ENCODE results near the gene KHDC1.
"Not testable (repeated sequence)": the region's sequence is repeated elsewhere in the genome, so short reads cannot be mapped to it uniquely, and the experiment has no call there.

The KHDC1 gene, protein sequence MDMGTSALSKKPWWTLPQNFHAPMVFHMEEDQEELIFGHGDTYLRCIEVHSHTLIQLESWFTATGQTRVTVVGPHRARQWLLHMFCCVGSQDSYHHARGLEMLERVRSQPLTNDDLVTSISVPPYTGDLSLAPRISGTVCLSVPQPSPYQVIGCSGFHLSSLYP

DNA sequence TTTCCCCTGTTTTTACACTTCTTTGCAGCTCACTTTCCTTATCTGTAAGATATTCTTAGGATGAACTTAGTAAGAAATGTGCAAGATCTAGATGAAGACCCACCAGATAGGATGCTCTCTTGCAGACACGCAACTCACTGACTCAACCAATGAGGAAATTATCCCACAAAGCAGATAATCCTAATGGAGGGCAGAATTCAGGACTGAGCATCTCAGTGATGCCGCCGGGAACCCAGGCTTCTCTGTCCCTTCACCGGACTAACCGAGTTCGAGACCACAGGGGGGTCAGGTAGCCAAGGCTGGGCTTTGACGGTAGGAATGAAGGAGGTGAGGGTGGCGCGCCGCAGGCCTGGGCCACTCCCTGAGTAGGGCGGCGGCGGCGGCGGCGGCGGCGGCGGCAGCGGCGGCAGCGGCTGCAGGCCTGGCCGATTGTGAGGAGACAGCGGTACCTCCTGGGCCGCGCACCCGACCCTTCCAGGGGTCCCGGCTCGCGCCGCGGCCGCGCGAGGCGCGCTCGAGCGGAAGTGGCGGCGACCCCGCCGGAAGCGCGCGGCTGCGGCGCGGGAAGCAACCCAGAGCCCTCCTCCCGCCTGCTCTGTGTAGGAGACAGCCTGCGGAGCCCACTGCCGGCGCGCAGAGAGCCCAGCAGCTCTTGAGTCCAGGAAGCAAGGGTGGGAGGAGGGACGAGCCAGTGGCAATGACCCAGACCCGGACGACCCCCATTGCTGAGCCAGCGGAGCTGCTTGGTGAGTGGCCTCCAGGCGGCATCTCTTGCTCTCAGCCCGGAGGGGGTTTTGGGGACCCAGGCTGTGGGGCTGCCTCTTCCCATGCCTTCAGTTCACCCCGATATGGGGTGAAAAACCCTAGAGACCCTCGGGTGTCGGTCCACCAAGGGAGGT lies at the start of gene KHDC1:
Gene KHDC1, minus strand, starts transcription at position 526 of the 899 bp plus-strand sequence. CDS start 20,679 bp downstream, outside the sequence.
- Histone ChIP-seq H3K4me3 (ENCODE audit: low read depth, low read length) (peak within 1 kb of the TSS; percentile 76), H3K27me3 (ENCODE audit: control insufficient read depth, insufficient read depth, low read length) (no peaks in the 10 kb centered on the region), H3K9ac (ENCODE audit: low read depth, low read length) (peak within 1 kb of the TSS; percentile 81), H3K36me3 (ENCODE audit: control insufficient read depth, insufficient read depth, low read length) (no peaks in the 10 kb centered on the region), H3K9me3 (ENCODE audit: control insufficient read depth, insufficient read depth, low read length) (no peaks in the 10 kb centered on the region), H3K4me1 (ENCODE audit: control insufficient read depth, insufficient read depth, low read length) (peaks cover 8% of the 10 kb centered on the region)

DNA sequence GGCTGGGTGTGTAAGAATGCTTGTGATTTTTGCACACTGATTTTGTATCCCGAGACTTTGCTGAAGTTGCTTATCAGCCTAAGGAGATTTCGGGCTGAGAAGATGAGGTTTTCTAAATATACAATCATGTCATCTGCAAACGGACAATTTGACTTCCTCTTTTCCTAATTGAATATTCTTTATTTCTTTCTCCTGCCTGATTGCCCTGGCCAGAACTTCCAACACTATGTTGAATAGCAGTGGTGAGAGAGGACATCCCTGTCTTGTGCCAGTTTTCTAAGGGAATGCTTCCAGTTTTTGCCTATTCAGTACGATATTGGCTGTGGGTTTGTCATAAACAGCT lies 47.5 kb upstream of the KHDC1 start:
- H3K9ac ChIP-seq (ENCODE audit: low read depth, low read length); H3K36me3 ChIP-seq (ENCODE audit: control insufficient read depth, insufficient read depth, low read length); H3K4me1 ChIP-seq (ENCODE audit: control insufficient read depth, insufficient read depth, low read length); H3K9me3 ChIP-seq (ENCODE audit: control insufficient read depth, insufficient read depth, low read length); H3K27me3 ChIP-seq (ENCODE audit: control insufficient read depth, insufficient read depth, low read length): not testable (repeated sequence)
- peak overlapping the region; percentile 96 for H3K4me3 ChIP-seq (ENCODE audit: low read depth, low read length)

DNA sequence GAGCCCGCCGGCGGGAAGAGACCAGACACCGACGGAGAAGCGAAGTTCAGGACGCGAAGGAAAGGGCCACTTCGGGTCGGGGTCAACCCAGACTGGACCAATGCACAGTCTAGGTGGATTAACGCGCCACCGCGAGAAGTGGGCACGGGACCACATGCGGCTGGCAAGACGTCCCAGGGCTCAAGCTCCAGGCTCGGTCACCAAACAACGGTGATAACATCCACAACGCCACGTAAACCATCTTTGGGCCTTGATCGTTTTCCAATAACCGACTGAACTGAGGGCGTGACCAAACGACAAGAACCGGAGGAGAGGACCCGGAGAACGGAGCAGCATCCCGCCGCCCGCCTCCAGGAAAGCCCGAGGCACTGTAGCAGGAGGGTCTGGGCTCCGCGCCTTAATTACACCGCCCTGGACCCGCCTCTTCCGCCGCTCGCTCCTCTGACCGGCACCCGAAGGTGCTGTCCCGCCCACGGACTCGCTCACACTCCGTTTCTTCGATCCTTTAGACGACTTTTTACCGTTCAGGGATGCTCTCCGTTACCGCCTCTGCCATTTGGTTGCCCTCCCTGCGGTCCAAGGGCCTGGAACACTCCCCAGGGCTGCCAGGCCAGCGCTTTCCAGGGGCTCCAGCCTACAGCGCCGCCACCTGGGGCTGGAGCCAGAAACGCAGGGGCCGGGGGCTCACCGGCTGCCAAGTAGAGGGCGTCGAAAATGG lies 46.9 kb upstream of the KHDC1 start:
- Histone ChIP-seq H3K27me3 (ENCODE audit: control insufficient read depth, insufficient read depth, low read length) (no peaks in the 10 kb centered on the region), H3K4me1 (ENCODE audit: control insufficient read depth, insufficient read depth, low read length) (no peaks in the 10 kb centered on the region), H3K4me3 (ENCODE audit: low read depth, low read length) (peak overlapping the region; percentile 96), H3K36me3 (ENCODE audit: control insufficient read depth, insufficient read depth, low read length) (no peaks in the 10 kb centered on the region), H3K9me3 (ENCODE audit: control insufficient read depth, insufficient read depth, low read length) (no peaks in the 10 kb centered on the region), H3K9ac (ENCODE audit: low read depth, low read length) (peak overlapping the region; percentile 70)

DNA sequence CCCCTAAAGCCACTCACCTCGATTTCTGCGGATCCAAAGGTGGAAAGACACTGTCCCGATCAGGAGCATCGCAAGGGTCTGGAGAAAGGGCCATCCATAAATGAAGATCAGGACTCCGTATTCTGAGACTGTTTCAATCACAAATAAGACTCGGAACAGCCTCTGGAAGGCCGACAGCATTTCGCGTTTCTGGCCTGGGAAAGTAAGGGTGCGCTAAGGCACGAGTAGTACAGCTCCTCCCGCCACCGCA lies 46.5 kb upstream of the KHDC1 start:
- H3K27me3 ChIP-seq (ENCODE audit: control insufficient read depth, insufficient read depth, low read length) = no peaks in the 10 kb centered on the region
- H3K4me3 ChIP-seq (ENCODE audit: low read depth, low read length) = peak overlapping the region; percentile 96
- peak overlapping the region; percentile 38 for H3K9ac ChIP-seq (ENCODE audit: low read depth, low read length)
- no peaks in the 10 kb centered on the region for H3K9me3 ChIP-seq (ENCODE audit: control insufficient read depth, insufficient read depth, low read length)
- H3K4me1 ChIP-seq (ENCODE audit: control insufficient read depth, insufficient read depth, low read length) = no peaks in the 10 kb centered on the region
- no peaks in the 10 kb centered on the region for H3K36me3 ChIP-seq (ENCODE audit: control insufficient read depth, insufficient read depth, low read length)

DNA sequence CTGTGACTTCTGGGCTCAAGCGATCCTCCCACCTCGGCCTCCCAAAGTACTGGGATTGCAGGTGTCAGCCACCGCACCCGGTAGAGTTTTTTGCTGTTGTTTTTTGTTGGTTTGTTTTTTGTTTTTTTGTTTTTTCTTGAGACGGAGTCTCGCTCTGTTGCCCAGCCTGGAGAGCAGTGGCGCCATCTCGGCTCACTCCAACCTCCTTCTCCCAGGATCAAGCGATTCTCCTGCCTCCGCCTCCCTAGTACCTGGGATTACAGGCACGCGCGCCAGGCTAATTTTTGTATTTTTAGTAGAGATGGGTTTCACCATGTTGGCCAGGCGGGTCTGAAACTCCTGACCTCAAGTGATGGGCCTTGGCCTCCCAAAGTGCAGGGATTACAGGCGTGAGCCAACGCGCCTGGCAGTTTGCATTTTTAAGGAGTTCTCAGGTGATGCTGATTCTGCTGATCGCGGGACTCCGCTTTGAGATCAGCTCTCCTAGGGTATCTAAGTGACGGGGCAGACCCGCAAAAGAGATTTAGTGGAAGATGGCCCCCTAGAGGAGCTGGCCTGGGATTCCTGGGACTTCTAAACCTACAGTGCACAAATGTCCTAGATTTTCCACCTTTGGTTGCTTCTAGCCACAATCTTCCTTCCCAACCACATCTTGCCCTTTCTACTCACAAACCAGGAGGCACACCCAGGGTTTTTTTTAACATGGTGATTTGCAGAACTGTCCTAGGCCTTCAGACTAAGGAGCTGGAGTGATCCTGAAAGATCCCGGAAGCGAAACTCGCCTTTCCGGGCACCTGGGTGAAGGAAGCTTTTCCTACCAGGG lies 45.9 kb upstream of the KHDC1 start:
- peak overlapping the region; percentile 38 for H3K9ac ChIP-seq (ENCODE audit: low read depth, low read length)
- no peaks in the 10 kb centered on the region for H3K4me1 ChIP-seq (ENCODE audit: control insufficient read depth, insufficient read depth, low read length)
- no peaks in the 10 kb centered on the region for H3K27me3 ChIP-seq (ENCODE audit: control insufficient read depth, insufficient read depth, low read length)
- peak overlapping the region; percentile 96 for H3K4me3 ChIP-seq (ENCODE audit: low read depth, low read length)
- no peaks in the 10 kb centered on the region for H3K36me3 ChIP-seq (ENCODE audit: control insufficient read depth, insufficient read depth, low read length)
- H3K9me3 ChIP-seq (ENCODE audit: control insufficient read depth, insufficient read depth, low read length) = no peaks in the 10 kb centered on the region

DNA sequence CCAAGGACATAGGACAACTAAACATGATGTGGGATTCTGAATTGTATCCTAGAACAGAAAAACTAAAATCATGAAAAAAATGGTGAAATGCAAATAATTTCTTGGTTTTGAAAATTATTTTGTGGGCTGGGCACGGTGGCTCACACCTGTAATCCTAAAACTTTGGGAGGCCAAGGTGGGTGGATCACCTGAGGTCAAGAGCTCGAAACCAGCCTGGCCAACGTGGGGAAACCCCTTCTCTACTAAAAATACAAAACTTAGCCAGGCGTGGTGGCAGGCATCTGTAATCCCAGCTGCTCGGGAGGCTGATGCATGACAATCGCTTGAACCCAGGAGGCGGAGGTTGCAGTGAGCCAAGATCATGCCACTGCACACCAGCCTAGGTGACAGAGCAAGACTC lies 40.8 kb upstream of the KHDC1 start:
- H3K4me1 ChIP-seq (ENCODE audit: control insufficient read depth, insufficient read depth, low read length); H3K9me3 ChIP-seq (ENCODE audit: control insufficient read depth, insufficient read depth, low read length); H3K27me3 ChIP-seq (ENCODE audit: control insufficient read depth, insufficient read depth, low read length); H3K4me3 ChIP-seq (ENCODE audit: low read depth, low read length); H3K9ac ChIP-seq (ENCODE audit: low read depth, low read length); H3K36me3 ChIP-seq (ENCODE audit: control insufficient read depth, insufficient read depth, low read length): not testable (repeated sequence)

DNA sequence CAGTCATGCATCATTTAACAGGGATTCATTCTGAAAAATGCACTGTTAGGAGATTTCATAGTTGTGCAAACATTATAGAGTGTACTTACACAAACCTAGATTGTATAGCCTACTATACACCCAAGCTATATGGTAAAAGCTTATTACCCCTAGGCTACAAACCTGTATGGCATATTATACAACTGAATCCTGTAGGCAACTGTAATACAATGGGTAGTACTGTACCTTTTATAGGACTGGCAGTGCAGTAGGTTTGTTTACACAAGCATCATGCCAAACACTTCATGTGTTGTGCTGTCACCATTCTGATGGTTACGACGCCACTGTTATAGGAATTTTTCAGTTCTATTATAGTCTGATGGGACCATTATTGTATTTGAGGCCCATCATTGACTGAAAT lies 39.3 kb upstream of the KHDC1 start:
- H3K4me3 ChIP-seq (ENCODE audit: low read depth, low read length) = no peak overlapping the region
- no peaks in the 10 kb centered on the region for H3K27me3 ChIP-seq (ENCODE audit: control insufficient read depth, insufficient read depth, low read length)
- no peaks in the 10 kb centered on the region for H3K4me1 ChIP-seq (ENCODE audit: control insufficient read depth, insufficient read depth, low read length)
- H3K9me3 ChIP-seq (ENCODE audit: control insufficient read depth, insufficient read depth, low read length) = no peaks in the 10 kb centered on the region
- H3K9ac ChIP-seq (ENCODE audit: low read depth, low read length) = no peak overlapping the region
- H3K36me3 ChIP-seq (ENCODE audit: control insufficient read depth, insufficient read depth, low read length) = peaks cover under 1% of the 10 kb centered on the region

DNA sequence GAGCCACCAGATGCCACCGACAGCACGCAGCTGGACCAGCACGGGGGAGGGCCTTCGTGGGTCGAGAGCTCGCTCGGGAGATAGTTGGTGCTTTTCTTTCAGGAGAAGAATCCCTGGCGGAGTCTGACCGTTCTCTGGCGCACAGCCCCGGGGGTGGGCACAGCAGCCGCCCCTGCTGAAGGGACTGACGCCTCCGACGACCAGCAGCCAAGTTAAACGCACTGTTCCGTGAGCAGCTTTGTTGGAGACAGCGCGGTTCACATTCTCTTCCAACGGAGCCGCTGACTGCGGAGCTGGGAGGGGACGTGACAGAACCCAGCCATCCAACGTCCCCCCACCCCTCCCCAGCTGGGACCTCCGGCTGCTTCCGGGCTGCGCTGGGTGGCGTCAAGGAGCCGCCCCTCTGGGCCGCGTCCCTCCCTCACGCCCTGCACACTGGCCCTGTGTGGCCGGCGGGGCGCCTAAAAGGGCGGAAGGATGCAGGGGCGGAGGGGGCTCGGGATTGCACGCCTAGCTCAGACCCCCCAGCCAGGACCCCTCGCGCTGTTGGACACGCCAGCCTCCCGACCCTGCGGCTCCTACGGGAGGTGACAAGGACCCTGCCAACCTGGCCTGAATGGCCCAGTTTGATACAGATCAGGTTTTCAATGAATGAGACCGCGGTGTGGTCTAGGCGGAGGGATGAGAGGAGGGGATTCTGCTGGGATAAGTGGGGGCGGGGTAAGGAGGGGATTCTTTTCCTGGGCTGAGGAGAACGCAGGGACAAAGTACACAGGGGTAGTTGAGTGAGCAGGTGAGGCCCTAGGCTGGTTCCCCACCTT lies 36.4 kb upstream of the KHDC1 start:
- Histone ChIP-seq H3K9ac (ENCODE audit: low read depth, low read length) (no peak overlapping the region), H3K4me3 (ENCODE audit: low read depth, low read length) (no peak overlapping the region), H3K27me3 (ENCODE audit: control insufficient read depth, insufficient read depth, low read length) (no peaks in the 10 kb centered on the region), H3K36me3 (ENCODE audit: control insufficient read depth, insufficient read depth, low read length) (peaks cover 2% of the 10 kb centered on the region), H3K9me3 (ENCODE audit: control insufficient read depth, insufficient read depth, low read length) (no peaks in the 10 kb centered on the region), H3K4me1 (ENCODE audit: control insufficient read depth, insufficient read depth, low read length) (no peaks in the 10 kb centered on the region)

DNA sequence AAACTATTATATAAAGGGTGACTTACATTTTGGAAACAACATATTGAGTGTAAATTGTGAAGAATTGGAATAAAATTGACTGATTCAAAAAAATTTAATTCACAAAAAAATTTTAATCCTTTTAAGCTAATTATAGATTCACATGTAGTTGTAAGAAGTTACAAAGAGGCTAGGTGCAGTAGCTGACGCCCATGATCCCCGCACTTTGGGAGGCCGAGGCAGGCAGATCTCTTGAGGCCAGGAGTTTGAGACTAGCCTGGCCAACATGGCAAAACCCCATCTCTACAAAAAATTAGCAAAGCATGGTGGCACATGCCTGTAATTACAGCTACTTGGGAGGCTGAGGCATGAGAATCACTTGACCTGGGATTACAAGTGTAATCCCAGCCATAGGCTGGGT lies 30.3 kb upstream of the KHDC1 start:
- H3K27me3 ChIP-seq (ENCODE audit: control insufficient read depth, insufficient read depth, low read length) = no peaks in the 10 kb centered on the region
- no peak overlapping the region for H3K9ac ChIP-seq (ENCODE audit: low read depth, low read length)
- no peaks in the 10 kb centered on the region for H3K4me1 ChIP-seq (ENCODE audit: control insufficient read depth, insufficient read depth, low read length)
- no peak overlapping the region for H3K4me3 ChIP-seq (ENCODE audit: low read depth, low read length)
- no peaks in the 10 kb centered on the region for H3K9me3 ChIP-seq (ENCODE audit: control insufficient read depth, insufficient read depth, low read length)
- peaks cover 6% of the 10 kb centered on the region for H3K36me3 ChIP-seq (ENCODE audit: control insufficient read depth, insufficient read depth, low read length)

DNA sequence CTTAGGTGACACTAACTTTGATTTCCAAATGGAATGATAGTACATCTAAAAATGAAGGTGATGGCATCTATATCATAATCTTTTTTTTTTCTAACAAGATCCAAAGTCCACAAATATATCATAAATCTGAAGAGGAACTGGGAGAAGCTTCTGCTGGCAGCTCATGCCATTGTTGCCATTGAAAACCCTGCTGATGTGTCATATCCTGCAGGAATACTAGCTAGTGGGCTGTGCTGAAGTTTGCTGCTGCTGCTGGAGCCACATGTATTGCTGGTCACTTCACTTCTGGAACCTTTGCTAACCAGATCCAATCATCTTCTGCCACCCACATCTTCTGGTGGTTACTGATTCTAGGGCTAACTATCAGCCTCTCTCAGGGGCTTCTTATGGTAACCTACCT lies 27.4 kb upstream of the KHDC1 start:
- H3K4me1 ChIP-seq (ENCODE audit: control insufficient read depth, insufficient read depth, low read length) = no peaks in the 10 kb centered on the region

DNA sequence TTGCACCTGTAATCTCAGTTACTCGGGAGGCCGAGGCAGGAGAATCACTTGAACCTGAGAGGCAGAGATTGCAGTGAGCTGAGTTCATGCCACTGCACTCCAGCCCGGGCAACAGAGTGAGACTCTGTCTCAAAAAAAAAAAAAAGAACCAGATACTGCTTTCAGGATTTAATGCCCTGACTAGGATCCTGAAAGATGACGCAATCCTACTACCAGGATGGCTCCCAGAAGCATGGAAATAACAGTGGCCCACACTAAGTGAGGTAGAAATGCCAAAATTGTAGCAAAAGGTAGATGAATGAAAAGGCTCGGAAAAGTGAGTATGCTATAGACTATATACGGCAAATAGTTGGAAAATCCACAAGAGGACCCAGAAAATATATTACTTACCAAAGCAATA lies 23.8 kb upstream of the KHDC1 start:
- Histone ChIP-seq H3K9me3 (ENCODE audit: control insufficient read depth, insufficient read depth, low read length) (no peaks in the 10 kb centered on the region), H3K27me3 (ENCODE audit: control insufficient read depth, insufficient read depth, low read length) (no peaks in the 10 kb centered on the region), H3K36me3 (ENCODE audit: control insufficient read depth, insufficient read depth, low read length) (no peaks in the 10 kb centered on the region), H3K4me3 (ENCODE audit: low read depth, low read length) (no peak overlapping the region), H3K9ac (ENCODE audit: low read depth, low read length) (no peak overlapping the region), H3K4me1 (ENCODE audit: control insufficient read depth, insufficient read depth, low read length) (no peaks in the 10 kb centered on the region)

More for the DNA sequence above, 27.4 kb upstream of the KHDC1 start:
- Histone ChIP-seq H3K9ac (ENCODE audit: low read depth, low read length) (no peak overlapping the region), H3K36me3 (ENCODE audit: control insufficient read depth, insufficient read depth, low read length) (peaks cover 4% of the 10 kb centered on the region), H3K4me3 (ENCODE audit: low read depth, low read length) (no peak overlapping the region), H3K9me3 (ENCODE audit: control insufficient read depth, insufficient read depth, low read length) (no peaks in the 10 kb centered on the region), H3K27me3 (ENCODE audit: control insufficient read depth, insufficient read depth, low read length) (no peaks in the 10 kb centered on the region)

Data from iPS-15b (cell line).